H1 (cell line): ENCODE data around the gene ABCB11. TPM values are rescaled to one million over a fixed set of nuclear protein-coding genes. Genes with fewer than 3 reads are reported as not detected.

Experiments used
- CTCF ChIA-PET: fragments of 300-600 bp; sonication (Branson Sonifier 250); formaldehyde crosslinking; loops from one replicate; lab custom pipeline; 2021; ENCODE audit not compliant: partially characterized antibody; lab: Charles Lee
- POLR2A ChIA-PET: fragments of 300-600 bp; sonication (Branson Sonifier 250); formaldehyde crosslinking; loops from one replicate; lab custom pipeline; 2021; ENCODE audit warnings: inconsistent platforms; ENCODE audit not compliant: partially characterized antibody; lab: Charles Lee
- DNase-seq, 2 experiments: peaks; one replicate each; pipeline versions ENCODE4 v3.0.0 to v3.0.0-alpha.2; 2010 to 2022; ENCODE audit warnings: low spot score in 2 of 2, low read depth in 1 of 2, mixed read lengths in 1 of 2
- FAIRE-seq: peaks from 2 replicates; lab custom pipeline; 2011; peaks lifted over from hg19 to GRCh38; lab: Jason Lieb, UNC
- H2AFZ ChIP-seq: 2 replicates; pipeline ENCODE4 v1.8.1; 2012; ENCODE audit warnings: low read length, inconsistent platforms
- H2AK5ac ChIP-seq: 2 replicates; pipeline ENCODE4 v1.6.1; 2013; ENCODE audit warnings: low read depth, low read length
- H2BK120ac ChIP-seq: replicated peaks from 2 replicates; pipeline ENCODE3; 2013; ENCODE audit warnings: low read depth, low read length, inconsistent platforms
- H2BK12ac ChIP-seq: 2 replicates; pipeline ENCODE4 v1.6.1; 2013; ENCODE audit warnings: low read depth, low read length
- H2BK15ac ChIP-seq: 2 replicates; pipeline ENCODE4 v1.6.1; 2013; ENCODE audit warnings: low read length
- H2BK20ac ChIP-seq: 2 replicates; pipeline ENCODE4 v1.6.1; 2013; ENCODE audit warnings: low read length
- H2BK5ac ChIP-seq: 2 replicates; pipeline ENCODE4 v1.6.1; 2013; ENCODE audit warnings: low read depth, low read length
- H3K14ac ChIP-seq: 2 replicates; pipeline ENCODE4 v1.6.1; 2013; ENCODE audit warnings: inconsistent platforms; ENCODE audit not compliant: insufficient read length
- H3K18ac ChIP-seq: 2 replicates; pipeline ENCODE4 v1.6.1; 2013; ENCODE audit warnings: low read length; ENCODE audit errors: extremely low read depth
- H3K23ac ChIP-seq: 2 replicates; pipeline ENCODE4 v1.6.1; 2013; ENCODE audit warnings: inconsistent platforms; ENCODE audit not compliant: insufficient read length
- H3K23me2 ChIP-seq: 2 replicates; pipeline ENCODE4 v1.6.1; 2013; ENCODE audit warnings: low read depth, low read length
- H3K27ac ChIP-seq: 2 replicates; pipeline ENCODE4 v1.6.1; 2011; ENCODE audit warnings: low read depth, low read length, inconsistent platforms
- H3K27me3 ChIP-seq, 4 experiments: replicated peaks in 1 of 4; 1 replicate in 1 of 4; 2 replicates in 3 of 4; pipeline versions ENCODE4 v1.6.1 to v1.8.1; 2011 to 2013; ENCODE audit warnings: low read length in 3 of 4, mild to moderate bottlenecking in 3 of 4, inconsistent platforms in 2 of 4, mixed read lengths in 2 of 4, moderate library complexity in 1 of 4; ENCODE audit not compliant: control insufficient read depth in 3 of 4, insufficient read depth in 3 of 4; ENCODE audit errors: extremely low read depth in 1 of 4
- H3K36me3 ChIP-seq, 4 experiments: 2 replicates each; pipeline versions ENCODE4 v1.6.1 to v1.8.1; 2011 to 2013; ENCODE audit warnings: mild to moderate bottlenecking in 4 of 4, low read length in 3 of 4, moderate library complexity in 2 of 4, control low read depth in 1 of 4, inconsistent platforms in 1 of 4; ENCODE audit not compliant: insufficient read depth in 4 of 4, control insufficient read depth in 2 of 4
- H3K4ac ChIP-seq: replicated peaks from 2 replicates; pipeline ENCODE3; 2013; ENCODE audit warnings: low read length, low read depth, mixed read lengths, inconsistent platforms; ENCODE audit not compliant: insufficient read length
- H3K4me1 ChIP-seq, 4 experiments: replicated peaks in 1 of 4; 1 replicate in 1 of 4; 2 replicates in 3 of 4; pipeline versions ENCODE4 v1.6.1 to v1.8.1; 2011 to 2013; ENCODE audit warnings: low read length in 3 of 4, inconsistent platforms in 2 of 4, mixed read lengths in 1 of 4; ENCODE audit not compliant: insufficient read depth in 4 of 4, control insufficient read depth in 3 of 4
- H3K4me2 ChIP-seq, 2 experiments: 2 replicates each; pipeline versions ENCODE4 v1.6.1 to v1.8.1; 2011 to 2013; ENCODE audit warnings: low read depth in 2 of 2, low read length in 2 of 2, control low read depth in 1 of 2, inconsistent platforms in 1 of 2, mild to moderate bottlenecking in 1 of 2; ENCODE audit not compliant: insufficient read depth in 1 of 2
- H3K4me3 ChIP-seq, 4 experiments: fragments of 200-600, 300-600 bp in 1 of 4; sonication (generic), shearing (Covaris generic), sonication (Bioruptor Twin) in 1 of 4; 2 replicates each; pipeline versions ENCODE4 v1.5.1 to v1.8.1; 2011 to 2016; ENCODE audit warnings: low read length in 4 of 4, low read depth in 3 of 4, control low read depth in 2 of 4, inconsistent platforms in 2 of 4, mild to moderate bottlenecking in 2 of 4, mixed read lengths in 1 of 4, moderate library complexity in 1 of 4; ENCODE audit not compliant: insufficient read depth in 2 of 4; ENCODE audit errors: extremely low read depth in 1 of 4
- H3K56ac ChIP-seq: replicated peaks from 2 replicates; pipeline ENCODE3; 2013; ENCODE audit warnings: low read depth, mild to moderate bottlenecking, mixed read lengths, low read length, inconsistent platforms; ENCODE audit not compliant: insufficient read length
- H3K79me1 ChIP-seq: 2 replicates; pipeline ENCODE4 v1.6.1; 2013; ENCODE audit warnings: low read depth, low read length, control low read depth
- H3K79me2 ChIP-seq, 2 experiments: 2 replicates each; pipeline versions ENCODE4 v1.6.1 to v1.8.1; 2012 to 2013; ENCODE audit warnings: low read length in 2 of 2, mild to moderate bottlenecking in 2 of 2, inconsistent platforms in 1 of 2; ENCODE audit not compliant: insufficient read depth in 2 of 2, control insufficient read depth in 1 of 2
- H3K9ac ChIP-seq, 4 experiments: replicated peaks in 1 of 4; 1 replicate in 1 of 4; 2 replicates in 3 of 4; pipeline versions ENCODE4 v1.6.1 to v1.8.1; 2011 to 2013; ENCODE audit warnings: low read depth in 3 of 4, low read length in 3 of 4, control low read depth in 2 of 4, mild to moderate bottlenecking in 2 of 4, moderate library complexity in 2 of 4, inconsistent platforms in 1 of 4; ENCODE audit errors: extremely low read depth in 1 of 4
- H3K9me3 ChIP-seq, 2 experiments: 2 replicates each; pipeline versions ENCODE4 v1.6.1 to v1.8.1; 2012 to 2013; ENCODE audit warnings: mild to moderate bottlenecking in 2 of 2, moderate library complexity in 2 of 2, control low read depth in 1 of 2, inconsistent platforms in 1 of 2, low read depth in 1 of 2, low read length in 1 of 2, mixed read lengths in 1 of 2; ENCODE audit not compliant: insufficient read depth in 2 of 2
- H4K20me1 ChIP-seq, 2 experiments: replicated peaks in 1 of 2; 2 replicates each; pipeline versions ENCODE3 to v1.8.1; 2011 to 2013; ENCODE audit warnings: inconsistent platforms in 2 of 2, low read length in 2 of 2, mild to moderate bottlenecking in 1 of 2; ENCODE audit not compliant: insufficient read depth in 2 of 2, control insufficient read depth in 1 of 2
- H4K5ac ChIP-seq: 2 replicates; pipeline ENCODE4 v1.6.1; 2013; ENCODE audit warnings: low read length, low read depth, mixed read lengths, inconsistent platforms; ENCODE audit not compliant: insufficient read length
- H4K8ac ChIP-seq: 2 replicates; pipeline ENCODE4 v1.8.0; 2013; ENCODE audit warnings: mild to moderate bottlenecking, moderate library complexity, low read length, inconsistent platforms; ENCODE audit not compliant: insufficient read depth; ENCODE audit errors: extremely low read depth
- H4K91ac ChIP-seq: replicated peaks from 2 replicates; pipeline ENCODE3; 2013; ENCODE audit warnings: low read length, mixed read lengths, inconsistent platforms; ENCODE audit not compliant: insufficient read length
- NRF1 ChIP-seq: IDR thresholded peaks from 2 replicates; pipeline ENCODE4 v1.6.1; 2011; ENCODE audit warnings: mild to moderate bottlenecking, low read depth, low read length, improper control_type of control experiment
- RFX5 ChIP-seq: IDR thresholded peaks from 2 replicates; pipeline ENCODE4 v1.6.1; 2011; ENCODE audit warnings: low read depth, low read length, improper control_type of control experiment, borderline replicate concordance
- SAP30 ChIP-seq: fragments of 300-600 bp; sonication (generic); IDR thresholded peaks from 2 replicates; pipeline ENCODE4 v1.7.1; 2012; ENCODE audit warnings: low read length, moderate library complexity, mild to moderate bottlenecking, inconsistent platforms; ENCODE audit not compliant: insufficient read depth, insufficient replicate concordance
- WGBS, 2 experiments: shearing (Covaris generic) in 1 of 2; methylation state at CpG; one replicate each; pipeline versions ENCODE4 v1.1.6 to v1.1.7; 2013 to 2015; ENCODE audit warnings: low lambda C conversion rate in 2 of 2, mixed read lengths in 2 of 2, inconsistent platforms in 1 of 2, low coverage in 1 of 2, missing lambda C conversion rate in 1 of 2; ENCODE audit not compliant: insufficient replicate concordance in 2 of 2, insufficient coverage in 1 of 2, insufficient read length in 1 of 2; ENCODE audit errors: extremely low coverage in 1 of 2, missing lambda C conversion rate in 1 of 2; 5-methylcytosine and 5-hydroxymethylcytosine counted together
- polyA plus RNA-seq, 7 experiments: library from polyadenylated mRNA; depleted of rRNA in 3 of 7; stranded (reverse) in 5 of 7; unstranded in 2 of 7; fragments of >200 nt in 5 of 7; fragments of 200-250 nt in 2 of 7; gene quantifications; 1 replicate in 5 of 7; 2 replicates in 1 of 7; 4 replicates in 1 of 7; pipeline versions ENCODE4 v1.2.1 to v1.2.3, GENCODE V29; 2011 to 2013; ENCODE audit warnings: missing spikeins in 2 of 7, mixed read lengths in 2 of 7
- total RNA-seq: library from RNA; stranded (reverse); fragmentation: NEBNext Ultra II Directional; extraction: Animal tissue kit (Norgen Biotek cat#: 25700); gene quantifications from 2 replicates; pipeline ENCODE4 v1.2.1, GENCODE V29; 2021

Gene ABCB11
- total and polyA plus RNA-seq, 2 of the 8 experiments (the other 6 are each of a cell fraction or from before 2014, with no cell fraction given) = not detected

- Histone ChIP-seq H3K9ac (no peak overlapping the region), H4K91ac (no peak overlapping the region), H3K4me1 (peaks cover 10 to 20% (median 14%) of the 10 kb centered on the region in 4 experiments; a peak in 6 of 7 replicates), H3K27me3 (peaks cover 0 to 2% (median 0%) of the 10 kb centered on the region in 4 experiments; a peak in 1 of 7 replicates), H4K5ac (no peak overlapping the region), H3K18ac (no peak overlapping the region), H2AFZ (no peak overlapping the region), H3K79me1 (no peaks in the 10 kb centered on the region), H3K4me2 (no peak overlapping the region), H3K56ac (no peak overlapping the region), H3K79me2 (no peaks in the 10 kb centered on the region), H4K8ac (no peak overlapping the region), H3K23ac (no peak overlapping the region), H2BK120ac (no peak overlapping the region), H3K36me3 (no peaks in the 10 kb centered on the region), H3K27ac (no peak overlapping the region), H4K20me1 (no peaks in the 10 kb centered on the region), H3K14ac (no peak overlapping the region), H2BK20ac (no peak overlapping the region), H3K9me3 (no peaks in the 10 kb centered on the region), H2AK5ac (no peak overlapping the region), H2BK15ac (no peak overlapping the region), H2BK5ac (no peak overlapping the region), H2BK12ac (no peak overlapping the region), H3K4me3 (no peak overlapping the region), H3K4ac (no peak overlapping the region), H3K23me2 (no peaks in the 10 kb centered on the region)
- no peak for TF ChIP-seq SAP30
- TF ChIP-seq NRF1 = no peak
- TF ChIP-seq RFX5 = no peak
- FAIRE-seq = no peak
- 77% methylated on average over 2 of the region's 2 CpGs; no CpG with 5 or more reads in 1 of the 2 experiments for WGBS, 2 experiments
- ChIA-PET POLR2A (no interaction called here), CTCF (no interaction called here)
- DNase-seq = no peak
Measured at GRCh38 chr2:168903888-168904287, 127.2 kb downstream of the ABCB11 start.
